DMS 273 (cell line): ENCODE data around the gene LAMTOR2.

Source experiments
- DNase-seq: peaks from one replicate; lab custom pipeline; 2025; ENCODE audit not compliant: unreplicated experiment; lab: John Stamatoyannopoulos, UW

Gene LAMTOR2

DNA sequence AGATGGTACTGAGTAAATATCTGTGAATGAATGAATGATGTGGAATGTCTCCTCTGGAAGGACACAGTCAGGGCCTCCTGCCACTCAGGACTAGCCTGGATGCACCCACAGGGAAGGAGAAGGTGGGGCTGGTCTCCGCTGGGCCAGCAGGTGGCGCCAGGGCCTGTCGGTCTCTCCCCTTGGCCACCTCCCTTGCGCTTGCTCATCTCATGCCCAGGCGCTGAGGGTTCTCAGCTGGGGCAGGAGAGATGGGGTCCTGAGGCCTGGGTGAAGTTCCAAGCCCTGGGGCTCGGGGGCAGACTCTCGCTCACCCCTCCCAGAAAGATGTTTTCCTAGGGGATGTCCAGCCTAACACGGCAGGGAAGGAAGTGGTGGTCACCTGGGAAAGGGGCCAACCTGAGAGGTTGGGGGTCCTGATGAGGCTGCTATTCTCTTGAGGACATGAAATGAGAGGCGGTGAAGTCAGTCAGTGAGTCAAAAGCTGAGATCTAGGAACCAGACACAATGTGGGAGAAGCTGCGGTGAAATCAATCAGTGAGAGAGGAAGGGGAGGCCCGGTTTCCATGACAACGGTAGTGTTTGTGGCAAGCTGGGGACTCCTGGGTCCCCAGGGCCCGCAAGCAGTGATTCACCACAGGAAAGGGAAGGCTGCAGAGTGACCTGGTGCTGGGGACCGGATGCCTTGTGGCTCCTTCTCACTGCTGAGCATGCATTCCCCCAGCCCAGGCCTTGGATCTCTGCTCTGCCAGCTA is 42.2 kb downstream of the LAMTOR2 start:
- peak; percentile 91 for DNase-seq

GRCh38 chr1:156097499-156098178 is 43.1 kb downstream of the LAMTOR2 start:
- DNase-seq = no peak

DNA sequence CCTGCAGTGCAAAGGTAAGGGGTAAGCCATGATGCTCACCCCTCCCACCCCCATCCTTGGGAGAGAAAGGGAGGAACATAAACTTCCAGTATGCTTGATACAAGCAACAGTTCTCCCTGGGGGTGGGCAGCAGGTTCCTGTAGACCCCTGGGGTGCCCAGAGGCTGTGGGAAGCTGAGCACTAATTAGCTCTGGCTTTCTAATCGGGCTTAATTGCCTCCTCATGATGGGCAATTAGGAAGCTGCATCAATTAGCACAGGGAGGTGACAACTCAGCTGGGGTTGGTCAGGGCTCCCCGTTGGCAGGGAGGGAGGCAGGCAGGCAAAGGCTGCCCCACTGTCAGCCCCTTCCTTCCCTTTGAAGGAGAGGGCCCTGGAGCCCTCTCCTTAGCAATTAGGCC is 44.2 kb downstream of the LAMTOR2 start:
- no peak for DNase-seq

DNA sequence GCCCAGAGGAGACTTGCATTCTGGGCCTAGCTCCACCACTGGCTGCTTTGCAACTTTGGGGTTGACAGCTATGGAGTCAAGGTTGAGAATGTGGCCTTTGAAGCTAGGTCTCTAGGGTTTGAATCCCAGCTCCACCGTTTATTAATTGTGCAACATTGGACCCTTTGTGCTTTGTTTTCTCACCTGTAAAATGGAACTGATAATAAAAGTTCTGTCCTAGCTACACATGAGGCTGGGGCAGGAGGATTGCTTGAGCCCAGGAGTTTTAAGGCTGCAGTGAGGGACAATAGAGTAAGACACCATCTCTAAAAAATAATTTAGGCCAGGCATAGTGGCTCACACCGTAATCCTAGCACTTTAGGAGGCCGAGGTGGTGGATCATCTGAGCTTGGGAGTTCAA is 44.7 kb downstream of the LAMTOR2 start:
- DNase-seq = no peak

- DNase-seq = peak; percentile 46
Observed at GRCh38 chr1:156100205-156100995, 45.8 kb downstream of the LAMTOR2 start.

GRCh38 chr1:156101880-156102279 is 47.3 kb downstream of the LAMTOR2 start:
- no peak for DNase-seq

DNA sequence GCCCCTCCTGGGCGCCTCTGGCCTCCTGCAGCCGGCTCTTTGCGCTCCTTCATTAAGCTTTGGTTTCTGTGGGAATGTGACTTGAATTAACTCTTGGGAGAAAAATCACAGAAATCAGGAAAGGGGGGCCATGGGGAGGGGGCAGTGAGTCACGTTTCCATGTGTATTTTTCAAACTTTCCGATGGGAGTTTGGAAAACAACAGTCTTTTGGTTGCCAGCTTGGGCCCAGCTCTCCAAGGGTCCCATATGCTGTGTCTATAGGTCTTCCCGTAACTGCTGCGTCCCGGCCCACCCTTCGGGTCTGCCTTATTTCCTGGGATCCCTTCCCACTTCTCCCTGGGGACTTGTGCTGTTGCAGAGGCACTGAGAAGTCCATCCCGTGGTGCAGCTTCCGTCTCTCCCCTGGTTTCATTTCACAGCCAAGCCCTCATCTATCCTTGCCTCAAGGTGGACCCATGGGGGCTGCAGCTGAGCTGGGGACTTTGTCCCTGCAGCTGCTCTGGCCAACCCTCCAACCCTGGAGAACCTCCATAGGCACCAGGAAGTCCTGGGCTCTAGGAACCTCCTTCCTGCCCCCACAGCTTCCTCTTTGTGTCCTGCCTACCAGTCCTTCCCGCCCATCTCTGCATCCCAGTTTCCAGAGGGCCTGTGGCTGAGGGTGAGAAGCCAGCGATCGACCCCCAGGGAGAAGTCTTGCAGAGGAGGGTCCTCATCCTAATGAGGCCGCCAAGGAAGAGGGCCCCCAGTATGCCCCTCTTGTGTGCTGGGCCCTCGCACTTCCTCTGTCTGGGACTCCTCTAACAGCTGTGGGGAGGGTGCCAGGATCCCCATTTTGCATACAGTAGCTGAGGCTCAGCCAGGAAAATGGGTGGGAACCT is 48.3 kb downstream of the LAMTOR2 start:
- DNase-seq = peak; percentile 67

- peak; percentile 67 for DNase-seq
Observed at GRCh38 chr1:156103521-156103947, 49.0 kb downstream of the LAMTOR2 start.

GRCh38 chr1:156104065-156104810 is 49.7 kb downstream of the LAMTOR2 start:
- DNase-seq = peak; percentile 68

DNA sequence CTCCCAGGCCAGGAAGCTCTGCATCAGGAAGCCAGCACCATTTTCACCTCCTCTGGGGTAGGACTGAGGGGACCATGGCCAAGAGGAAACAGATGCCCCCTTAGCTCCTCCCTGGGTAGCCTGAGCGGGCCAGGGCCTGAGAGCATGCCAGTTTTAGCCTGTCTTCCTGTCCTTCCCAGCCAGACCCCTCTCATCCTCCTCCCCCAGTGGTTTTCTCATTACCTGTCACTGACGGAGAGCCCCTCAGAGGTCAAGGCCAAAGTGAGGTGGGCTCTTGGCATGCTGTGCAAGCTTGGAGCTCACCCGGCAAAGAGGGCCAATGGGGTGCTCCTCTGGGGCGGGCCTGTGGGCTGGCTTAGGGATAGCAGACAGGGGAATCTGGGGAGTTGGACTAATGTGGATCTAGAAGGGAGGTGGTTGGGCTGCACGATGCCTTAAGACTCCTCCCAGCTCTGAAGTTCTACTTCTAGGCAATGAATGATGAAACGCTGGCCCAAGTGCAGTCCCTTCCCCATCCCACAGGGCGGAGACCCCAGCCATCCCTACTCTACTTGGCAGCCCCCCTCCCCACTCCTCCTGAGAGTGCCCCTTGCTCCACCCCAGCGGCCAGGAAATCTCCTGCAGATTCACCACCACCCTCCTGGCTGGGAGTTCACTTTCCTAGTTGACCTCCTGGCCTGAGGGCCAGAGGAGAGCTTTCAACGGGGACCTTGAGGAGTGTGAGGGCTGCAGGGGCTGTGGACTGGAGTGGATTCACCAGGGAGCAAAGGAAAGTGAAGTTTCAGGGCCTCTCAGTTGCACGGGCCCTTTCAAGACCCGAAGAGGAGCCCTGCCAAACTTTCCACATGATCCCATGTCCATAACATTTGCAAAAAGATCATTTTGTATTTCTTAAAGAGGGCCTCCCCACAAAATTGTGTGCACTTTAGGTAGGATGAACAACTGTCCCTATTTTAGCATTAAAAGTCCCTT is 50.6 kb downstream of the LAMTOR2 start:
- DNase-seq = no peak

- peak; percentile 59 for DNase-seq
Observed at GRCh38 chr1:156106624-156107488, 52.3 kb downstream of the LAMTOR2 start.

DNA sequence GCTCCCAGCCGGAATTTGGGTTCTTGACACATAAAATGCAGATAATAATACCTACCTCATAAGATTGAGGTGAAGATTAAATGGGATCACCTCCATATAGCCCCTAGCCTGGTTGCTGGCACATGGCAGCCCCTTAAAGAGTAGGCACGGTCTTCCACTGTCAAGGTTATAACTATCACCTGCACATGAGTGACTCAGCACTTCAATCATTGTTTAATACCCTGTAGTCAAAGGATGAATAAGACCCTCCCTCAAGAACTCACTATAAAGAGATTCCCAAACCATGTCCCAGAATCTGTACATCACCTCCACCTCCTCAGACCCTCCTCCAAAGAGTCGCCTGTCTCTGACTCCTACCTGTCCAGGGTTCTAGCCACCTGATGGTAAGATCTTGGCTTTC is 53.5 kb downstream of the LAMTOR2 start:
- DNase-seq = no peak
